Tibial nerve (tissue), 4 donors: ENCODE measurements around the gene PTK6.

Experiments used
- EP300 ChIP-seq, 2 donors: sonication (generic); formaldehyde crosslinking; IDR thresholded peaks; one replicate each; pipeline ENCODE4 v1.6.1; 2017; ENCODE audit warnings: antibody characterized with exemption in 2 of 2, mild to moderate bottlenecking in 1 of 2
- POLR2A ChIP-seq, 2 donors: fragments of 450-650 bp; IDR thresholded peaks; one replicate each; pipeline ENCODE4 v1.6.1; 2017; ENCODE audit warnings: antibody characterized with exemption in 2 of 2, mild to moderate bottlenecking in 2 of 2, moderate library complexity in 2 of 2
- TF ChIP-seq, protein P1 (sequence below), 5 experiments: fragments of 200-600 bp in 3 of 5; fragments of 450-650 bp in 2 of 5; sonication (generic) in 3 of 5; IDR thresholded peaks; one replicate each; pipeline ENCODE4 v1.5.1; 2016 to 2019; ENCODE audit warnings: antibody characterized with exemption in 5 of 5, mild to moderate bottlenecking in 3 of 5, moderate library complexity in 2 of 5

DNA sequence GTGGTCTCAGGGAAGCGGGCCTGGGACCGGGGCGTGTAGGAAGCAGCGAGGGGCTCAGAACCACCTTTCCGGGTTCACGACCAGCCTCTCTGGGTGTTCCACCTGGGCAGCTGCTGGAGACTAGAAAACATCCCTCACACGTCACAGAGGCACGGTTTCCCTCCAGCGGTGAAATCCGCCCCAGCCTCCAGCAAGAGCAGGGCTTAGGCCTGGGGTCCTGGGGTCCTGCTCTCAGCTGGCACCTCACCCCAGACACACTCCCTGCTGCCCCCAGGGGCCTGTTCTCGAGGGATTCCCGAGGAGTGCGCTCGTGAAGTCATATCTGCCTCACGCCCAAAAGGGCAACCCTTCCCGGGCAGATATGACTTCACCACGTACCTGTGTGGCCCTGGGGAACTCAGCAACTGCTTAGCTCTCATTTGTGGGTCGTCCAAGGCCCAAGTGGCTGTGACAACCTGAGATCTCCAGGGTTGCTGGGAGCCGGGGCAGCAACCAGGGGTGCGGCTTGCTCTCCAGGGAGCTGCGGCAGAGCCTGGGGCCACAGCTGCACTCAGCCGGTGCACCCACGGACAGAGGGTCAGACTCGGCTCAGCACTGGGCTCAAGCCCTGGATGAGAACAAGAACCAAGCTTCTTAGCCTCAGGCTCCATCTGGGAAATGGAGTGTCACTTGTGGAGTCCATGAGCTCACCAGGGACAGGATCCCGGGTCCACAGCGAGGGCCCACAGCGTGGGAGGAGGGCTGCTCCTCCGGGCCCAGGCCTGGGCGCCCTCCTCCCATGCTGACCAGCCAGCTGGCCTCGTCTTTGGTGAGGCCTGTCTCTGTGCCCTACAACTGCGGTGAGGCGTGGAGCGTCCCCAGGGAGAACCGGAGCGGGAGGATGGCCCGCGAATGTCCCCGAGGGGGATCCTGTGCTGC, 17.4 kb upstream of the PTK6 start:
- TF ChIP-seq POLR2A (IDR thresholded peaks at IDR 0.05), result no peak
- TF ChIP-seq, protein P1, sequence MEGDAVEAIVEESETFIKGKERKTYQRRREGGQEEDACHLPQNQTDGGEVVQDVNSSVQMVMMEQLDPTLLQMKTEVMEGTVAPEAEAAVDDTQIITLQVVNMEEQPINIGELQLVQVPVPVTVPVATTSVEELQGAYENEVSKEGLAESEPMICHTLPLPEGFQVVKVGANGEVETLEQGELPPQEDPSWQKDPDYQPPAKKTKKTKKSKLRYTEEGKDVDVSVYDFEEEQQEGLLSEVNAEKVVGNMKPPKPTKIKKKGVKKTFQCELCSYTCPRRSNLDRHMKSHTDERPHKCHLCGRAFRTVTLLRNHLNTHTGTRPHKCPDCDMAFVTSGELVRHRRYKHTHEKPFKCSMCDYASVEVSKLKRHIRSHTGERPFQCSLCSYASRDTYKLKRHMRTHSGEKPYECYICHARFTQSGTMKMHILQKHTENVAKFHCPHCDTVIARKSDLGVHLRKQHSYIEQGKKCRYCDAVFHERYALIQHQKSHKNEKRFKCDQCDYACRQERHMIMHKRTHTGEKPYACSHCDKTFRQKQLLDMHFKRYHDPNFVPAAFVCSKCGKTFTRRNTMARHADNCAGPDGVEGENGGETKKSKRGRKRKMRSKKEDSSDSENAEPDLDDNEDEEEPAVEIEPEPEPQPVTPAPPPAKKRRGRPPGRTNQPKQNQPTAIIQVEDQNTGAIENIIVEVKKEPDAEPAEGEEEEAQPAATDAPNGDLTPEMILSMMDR (IDR thresholded peaks at IDR 0.05), result no peak
- TF ChIP-seq EP300 (IDR thresholded peaks at IDR 0.05), result no peak
